Stimulated activated CD8-positive, alpha-beta memory T cell treated with anti-CD3 and anti-CD28 coated beads, Interleukin-12 subunit alpha, Interleukin-12 subunit beta, amount 100 ng/mL, for 24 hours (primary cell): Measurements from ENCODE around the gene FAM240A.
"Not testable (repeated sequence)": the region's sequence is repeated elsewhere in the genome, so short reads cannot be mapped to it uniquely, and the experiment has no call there.

Experiments
- DNase-seq: peaks from one replicate; pipeline ENCODE4 v3.0.0-alpha.2; 2020; ENCODE audit errors: extremely low read depth

FAM240A gene

DNA sequence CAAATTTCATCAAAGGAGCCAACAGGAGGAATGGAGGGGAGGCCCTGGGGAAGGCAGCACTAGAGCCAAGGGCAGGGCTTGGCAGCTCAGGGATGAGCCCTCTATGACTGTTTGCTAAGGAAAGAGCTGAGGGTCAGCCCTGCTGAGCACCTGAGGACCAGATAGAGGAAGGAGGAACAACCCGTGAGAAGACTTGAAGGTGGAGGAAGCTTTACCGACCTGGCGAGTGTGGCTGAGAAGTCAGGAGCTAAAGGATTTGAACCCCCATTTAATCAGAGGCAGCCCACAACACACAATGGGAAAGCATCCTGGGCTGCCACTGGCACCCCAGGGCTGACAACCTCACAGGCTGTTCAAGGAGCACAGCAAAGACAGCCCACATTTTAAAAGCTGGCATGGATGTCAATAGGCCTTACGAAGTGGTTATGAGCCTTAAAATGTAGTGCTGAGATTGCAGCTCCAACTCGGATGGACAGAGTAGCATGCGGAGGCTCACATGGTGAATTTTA lies 25.5 kb upstream of the FAM240A start:
- no peak for DNase-seq

DNA sequence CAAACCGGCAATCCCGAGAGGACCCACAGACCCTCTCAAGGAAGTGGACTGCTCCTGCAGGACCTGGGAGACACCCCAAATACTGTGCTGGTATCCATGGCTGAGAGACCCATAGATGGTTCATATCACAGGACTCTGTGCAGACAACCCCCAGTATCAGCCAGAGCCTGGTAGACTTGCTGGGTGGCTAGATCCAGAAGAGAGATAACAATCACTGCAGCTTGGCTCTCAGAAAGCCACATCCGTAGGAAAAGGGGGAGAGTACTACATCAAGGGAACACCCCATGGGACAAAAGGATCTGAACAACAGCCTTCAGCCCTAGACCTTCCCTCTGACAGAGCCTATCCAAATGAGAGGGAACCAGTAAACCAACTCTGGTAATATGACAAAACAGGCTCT lies 25.1 kb upstream of the FAM240A start:
- DNase-seq: not testable (repeated sequence)

DNA sequence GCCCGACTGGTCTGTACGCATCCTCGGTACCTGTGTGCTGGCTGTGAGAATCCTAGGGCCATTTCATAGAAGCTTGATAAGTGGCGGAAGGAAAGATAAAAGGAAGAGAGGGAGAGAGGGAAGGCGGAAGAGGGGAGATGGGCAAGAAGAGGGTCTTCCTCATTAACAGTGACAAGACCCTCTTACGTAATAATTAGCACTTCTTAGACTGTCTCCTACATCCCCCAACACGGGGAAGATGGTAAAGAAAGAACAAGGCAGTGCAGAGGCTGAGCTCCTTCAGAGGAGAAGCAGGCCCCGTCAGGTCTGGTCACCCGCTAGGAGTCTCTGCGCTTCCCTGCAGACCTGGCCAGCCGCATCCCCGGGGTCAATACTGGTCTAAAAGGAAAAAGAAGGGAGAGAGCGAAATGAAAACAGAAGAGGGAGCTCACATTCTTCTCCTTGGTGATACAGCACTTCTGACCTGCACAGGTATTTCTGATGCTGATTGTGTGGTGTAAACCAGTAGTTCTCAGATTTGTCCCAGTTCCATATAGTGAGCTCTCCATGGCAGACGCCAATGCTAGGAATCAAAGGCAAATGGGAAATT lies 19.0 kb upstream of the FAM240A start:
- no peak for DNase-seq

DNA sequence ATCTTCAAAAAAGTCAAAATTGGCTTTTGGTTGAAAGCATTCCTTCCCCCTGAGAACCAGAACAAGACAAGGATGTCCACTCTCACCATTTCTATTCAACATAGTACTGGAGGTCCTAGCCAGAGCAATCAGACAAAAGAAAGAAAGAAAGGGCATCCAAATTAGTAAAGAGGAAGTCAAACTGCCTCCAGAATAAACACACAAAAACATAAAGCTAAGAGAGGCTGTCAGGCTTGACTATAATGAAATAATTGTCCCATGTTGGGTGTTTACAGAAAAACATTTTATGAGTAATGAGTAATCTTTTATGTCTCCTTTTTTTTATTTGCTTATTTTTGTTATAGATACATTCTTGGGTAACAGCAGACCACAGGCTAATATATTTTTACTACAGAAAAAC lies 18.3 kb upstream of the FAM240A start:
- no peak for DNase-seq

DNA sequence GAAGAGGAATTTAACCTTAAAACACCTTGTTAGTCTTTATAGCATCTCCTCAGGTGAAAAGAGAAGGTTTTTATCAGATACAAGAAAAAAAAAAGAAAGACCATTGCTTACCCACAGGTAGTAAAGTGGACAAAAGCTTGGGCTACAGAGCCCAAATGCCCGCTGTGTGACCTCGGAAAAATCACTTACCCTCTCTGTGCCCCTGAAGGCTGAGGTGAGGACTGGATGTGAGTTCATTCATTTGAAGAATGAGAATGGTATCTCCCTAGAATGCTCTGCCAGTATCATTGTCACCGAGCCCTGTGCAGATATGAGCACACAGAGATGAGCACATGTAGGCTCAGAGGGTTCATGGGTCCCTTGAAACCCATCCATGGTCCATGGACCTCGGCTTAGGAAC lies 17.6 kb upstream of the FAM240A start:
- DNase-seq: no peak

DNA sequence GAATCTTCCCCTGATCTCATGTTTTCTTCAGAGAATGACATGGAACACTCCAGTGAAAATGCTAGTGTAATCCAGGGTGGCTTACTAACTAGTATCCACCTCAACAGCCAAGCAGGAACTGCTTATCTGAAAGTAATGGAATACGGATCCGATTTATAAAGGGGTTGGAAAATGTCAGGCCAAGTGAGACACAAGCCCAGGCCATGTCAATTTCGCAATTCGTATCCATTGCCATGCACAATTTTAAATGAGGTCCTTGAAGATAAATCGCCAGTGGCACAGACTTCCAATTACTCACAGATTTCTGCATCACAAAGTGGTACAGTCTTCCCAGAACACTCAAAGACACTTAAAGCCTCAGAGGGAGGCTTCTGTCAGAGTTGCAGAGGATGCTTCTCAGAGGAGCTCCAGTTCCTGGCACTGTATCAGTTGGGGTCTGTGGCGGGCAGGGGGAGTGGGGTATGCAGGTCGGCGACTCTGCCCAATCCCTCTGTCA lies 16.5 kb upstream of the FAM240A start:
- DNase-seq: no peak

DNA sequence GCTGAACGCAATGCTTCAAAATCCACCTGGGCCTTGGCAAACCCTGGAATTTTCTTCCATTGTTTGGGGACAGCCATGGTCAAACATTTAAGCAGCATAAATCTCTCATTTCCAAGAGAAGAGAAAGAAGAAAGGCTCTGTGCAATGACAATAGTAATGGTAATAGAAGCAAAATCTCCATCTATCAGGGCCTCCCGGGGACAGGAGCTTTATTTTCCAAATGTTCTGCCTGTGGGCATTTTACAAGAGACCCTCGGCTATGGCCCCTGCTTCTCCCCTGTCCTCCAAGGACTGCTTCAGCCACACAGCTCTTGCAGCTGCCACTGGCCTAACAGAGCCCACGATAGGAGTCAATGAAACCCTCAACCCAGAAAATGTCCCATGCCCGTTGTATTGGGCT lies 12.7 kb upstream of the FAM240A start:
- no peak for DNase-seq

DNA sequence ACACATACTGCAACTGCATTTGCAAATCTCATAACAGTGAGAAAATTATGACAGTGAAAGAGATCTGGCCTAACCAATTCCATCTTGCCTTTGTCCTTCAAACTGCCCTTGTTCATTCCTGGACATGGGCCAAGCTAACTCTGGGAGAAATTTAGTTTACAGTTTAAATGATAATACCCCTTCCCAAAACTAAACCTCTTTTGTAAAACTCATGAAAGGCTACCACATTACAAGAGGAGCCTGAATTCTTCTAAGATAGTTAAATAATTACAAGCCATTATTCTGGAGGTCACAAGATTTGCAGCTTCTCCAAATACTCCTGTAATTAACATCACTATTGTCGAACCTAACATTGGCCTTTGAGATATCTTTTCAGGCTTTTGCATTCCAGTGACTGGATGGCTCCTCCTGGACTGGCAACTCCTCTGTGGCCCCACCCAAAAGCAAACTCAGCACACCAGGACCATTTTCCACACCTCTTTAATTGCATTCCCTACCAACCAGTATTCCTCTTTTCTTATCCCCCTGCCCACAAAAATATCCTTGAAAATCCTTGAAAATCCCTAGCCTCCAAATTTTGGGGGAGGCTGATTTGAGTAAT lies 8.8 kb upstream of the FAM240A start:
- no peak for DNase-seq

DNA sequence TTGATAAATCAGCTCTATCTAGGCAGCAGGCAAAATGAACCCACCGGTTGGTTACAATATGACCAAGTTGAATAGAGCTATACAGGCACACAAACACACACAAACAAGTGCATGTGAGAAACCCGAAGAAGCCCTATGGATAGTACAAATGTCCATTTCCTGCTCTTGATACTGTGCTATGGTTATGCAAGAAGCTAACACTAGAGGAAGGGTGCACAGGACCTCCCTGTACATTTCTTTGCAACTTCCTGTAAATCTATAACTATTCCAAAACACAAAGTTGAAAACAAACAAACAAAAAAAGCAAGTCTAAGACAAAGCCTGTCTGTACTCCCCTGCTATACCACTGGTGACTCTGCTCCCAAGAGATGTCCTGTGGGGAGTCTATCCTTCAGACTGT lies 8.2 kb upstream of the FAM240A start:
- DNase-seq: no peak

DNA sequence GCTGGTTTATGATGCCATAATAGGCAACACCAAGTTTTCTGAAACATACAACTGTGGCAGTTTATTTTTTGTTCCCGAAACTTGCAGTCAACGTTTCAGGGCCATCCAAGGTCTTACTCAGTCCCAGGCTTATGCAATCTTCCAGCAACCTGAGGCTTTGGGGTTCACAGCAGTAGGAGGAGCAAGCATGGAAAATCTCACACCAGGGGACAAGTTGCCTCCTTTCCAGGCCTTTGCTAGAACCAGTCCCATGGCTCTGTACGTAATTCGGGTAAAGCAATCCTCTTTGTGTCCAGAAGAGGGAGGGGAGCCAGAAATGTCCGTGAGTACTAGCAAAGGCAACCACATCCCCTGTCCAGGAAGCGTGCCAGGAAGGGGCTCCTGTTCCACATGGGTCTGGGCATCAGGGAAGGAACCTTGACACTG lies 4.7 kb upstream of the FAM240A start:
- no peak for DNase-seq

DNA sequence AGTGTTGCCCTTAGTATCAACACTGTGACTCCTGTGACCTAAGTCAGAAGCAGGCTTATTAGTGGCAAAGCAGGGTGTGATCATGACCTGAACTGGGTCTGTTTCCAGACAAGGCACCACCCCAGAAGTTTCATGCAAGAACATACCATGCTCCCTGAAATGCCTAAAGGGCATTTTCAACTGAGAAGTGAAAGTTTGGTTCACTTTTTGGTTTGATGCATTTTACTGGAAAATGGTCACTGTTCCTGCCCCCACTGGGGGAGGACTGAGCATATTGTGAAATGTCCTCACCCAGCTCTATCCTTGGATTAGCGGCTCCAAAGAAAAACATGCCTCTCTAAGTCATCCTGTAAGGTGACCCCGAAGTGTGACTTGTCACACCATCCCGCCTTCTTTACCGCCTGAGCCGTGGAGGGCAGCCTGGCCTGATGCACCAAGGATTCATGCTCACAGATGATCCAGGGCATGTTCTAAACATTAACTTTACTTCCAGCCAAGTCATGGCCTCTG lies 3.1 kb upstream of the FAM240A start:
- no peak for DNase-seq

DNA sequence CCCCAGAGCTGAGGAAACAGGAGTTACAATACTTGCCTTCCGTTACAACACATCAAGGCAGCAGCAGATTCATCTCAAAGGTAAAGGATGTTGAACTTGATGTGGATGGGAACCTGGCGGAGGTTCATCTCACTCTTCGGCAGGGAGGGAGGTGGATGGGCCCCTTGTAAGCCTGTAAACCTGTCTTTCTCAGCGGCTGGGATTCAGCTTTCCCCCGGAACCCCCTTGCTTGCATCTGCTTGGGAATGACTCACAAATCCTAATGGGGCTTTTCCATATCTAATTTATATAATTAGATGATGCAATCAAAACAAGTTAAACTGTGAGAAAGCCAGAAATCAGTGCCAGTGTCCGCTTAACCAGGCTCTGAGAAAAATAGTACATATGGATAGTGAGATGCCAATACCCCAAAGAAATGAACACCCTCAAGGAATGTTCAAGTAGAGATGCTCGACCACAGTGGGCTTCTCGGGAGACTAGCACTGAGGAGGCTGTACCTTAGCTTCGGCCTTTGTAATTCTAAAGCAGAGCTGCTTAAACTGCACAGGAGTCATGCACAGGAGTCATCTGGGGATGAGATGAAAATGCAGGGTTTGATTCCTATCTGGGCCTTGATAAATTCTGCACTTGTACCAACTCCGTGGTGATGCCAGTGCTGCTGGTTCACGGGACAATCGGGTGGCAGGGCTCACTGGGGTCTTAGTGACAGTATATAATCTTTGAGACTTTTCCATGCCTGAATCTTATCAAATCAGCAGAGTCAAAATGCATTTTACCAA lies 2.2 kb upstream of the FAM240A start:
- DNase-seq: no peak

DNA sequence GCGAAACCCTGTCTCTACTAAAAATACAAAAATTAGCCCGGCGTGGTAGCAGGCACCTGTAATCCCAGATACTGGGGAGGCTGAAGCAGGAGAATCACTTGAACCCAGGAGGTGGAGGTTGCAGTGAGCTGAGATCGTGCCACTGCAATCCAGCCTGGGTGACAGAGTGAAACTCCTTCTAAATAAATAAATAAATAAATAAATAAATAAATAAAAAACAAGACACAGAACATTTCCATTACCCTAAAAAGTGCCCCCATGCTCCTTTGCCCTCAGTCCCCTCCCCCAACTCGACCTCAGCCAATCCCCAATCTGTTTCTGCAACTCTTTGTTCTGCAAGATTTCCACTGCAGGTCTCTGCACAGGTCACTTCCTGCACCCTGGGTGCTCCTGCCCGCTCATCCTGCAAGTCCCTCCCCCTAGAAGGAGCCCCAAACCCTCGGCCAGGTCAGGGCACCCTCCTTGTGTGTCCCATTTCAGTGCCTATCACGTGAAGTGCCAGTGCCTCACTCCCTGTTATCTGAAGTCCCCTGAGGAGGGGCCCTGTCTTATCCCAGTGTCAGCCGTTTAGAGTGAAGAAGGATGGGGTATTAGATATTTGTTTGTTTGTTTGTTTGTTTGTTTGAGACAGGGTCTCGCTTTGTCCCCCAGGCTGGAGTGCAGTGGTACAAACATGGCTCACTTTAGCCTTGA lies 1.1 kb downstream of the FAM240A start:
- DNase-seq: no peak

DNA sequence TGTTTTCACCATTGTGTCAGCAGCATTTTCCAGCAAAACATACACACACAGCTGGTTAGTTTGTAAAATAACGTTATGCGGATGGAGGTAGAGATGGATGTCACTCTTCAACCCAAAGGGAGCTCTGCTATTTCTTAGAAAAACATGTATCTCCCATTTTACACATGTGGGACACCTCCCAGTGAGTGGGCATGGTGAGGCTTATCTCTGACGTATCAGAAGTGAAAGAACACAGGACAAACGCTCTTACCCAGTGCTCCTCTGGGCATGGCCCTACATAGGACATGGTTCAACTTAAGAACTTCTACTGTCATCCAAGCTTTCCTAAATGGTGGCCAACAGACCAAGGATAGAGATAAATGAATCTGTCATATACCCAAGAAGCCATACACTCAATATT lies 2.1 kb downstream of the FAM240A start:
- no peak for DNase-seq

DNA sequence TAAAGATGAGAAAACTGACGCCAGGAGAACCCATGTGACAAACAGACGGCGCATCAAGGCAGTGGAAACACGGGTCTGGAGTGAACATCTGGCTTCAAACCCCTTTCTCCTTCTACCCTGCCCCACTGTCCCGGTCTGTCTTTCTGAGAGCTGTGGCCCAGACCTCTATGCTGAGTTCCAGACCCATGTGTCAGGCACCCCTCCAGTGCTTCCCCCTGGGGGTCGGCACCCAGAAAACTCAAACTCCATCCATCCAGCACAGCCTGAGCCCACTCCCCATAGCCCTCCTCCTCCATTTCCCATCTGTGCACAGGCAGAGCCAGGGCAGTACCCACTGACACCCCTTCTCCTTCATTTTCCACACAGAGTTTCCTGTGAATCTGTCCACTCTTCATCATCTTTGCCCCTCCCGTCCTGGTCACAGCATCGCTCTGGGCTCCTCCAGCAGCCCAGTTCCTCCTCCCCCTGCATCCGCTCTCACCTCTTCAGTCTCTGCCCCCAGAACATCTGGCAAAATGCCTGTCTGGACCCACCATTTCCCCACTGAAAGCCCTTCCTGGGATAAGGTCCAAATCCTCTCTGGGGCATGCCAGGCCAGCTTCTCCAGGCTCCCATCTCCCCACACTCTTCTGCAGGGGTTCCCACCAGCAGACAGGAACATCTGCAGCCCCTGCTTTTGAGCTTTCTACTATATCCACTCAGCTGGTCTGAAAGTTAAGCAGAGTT lies 2.9 kb downstream of the FAM240A start:
- no peak for DNase-seq

DNA sequence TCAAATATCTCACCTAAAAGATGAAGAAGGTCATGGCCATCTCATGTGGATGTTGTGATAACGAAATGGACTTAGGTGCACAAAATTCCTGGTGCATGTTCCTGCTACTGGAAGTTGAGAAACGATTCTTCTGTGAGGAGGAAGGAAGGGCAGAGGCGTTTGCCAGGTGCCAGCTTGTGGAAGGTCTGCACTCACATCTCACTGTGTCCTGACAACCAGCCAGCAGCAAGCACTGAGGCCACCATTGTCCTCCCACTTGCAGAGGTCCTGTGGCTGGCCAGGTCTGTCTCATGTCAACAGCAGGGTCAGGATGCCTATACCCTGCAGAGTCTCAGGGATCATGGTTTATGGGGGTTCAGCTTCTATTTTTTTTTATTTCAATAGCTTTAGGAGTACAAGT lies 3.7 kb downstream of the FAM240A start:
- no peak for DNase-seq

DNA sequence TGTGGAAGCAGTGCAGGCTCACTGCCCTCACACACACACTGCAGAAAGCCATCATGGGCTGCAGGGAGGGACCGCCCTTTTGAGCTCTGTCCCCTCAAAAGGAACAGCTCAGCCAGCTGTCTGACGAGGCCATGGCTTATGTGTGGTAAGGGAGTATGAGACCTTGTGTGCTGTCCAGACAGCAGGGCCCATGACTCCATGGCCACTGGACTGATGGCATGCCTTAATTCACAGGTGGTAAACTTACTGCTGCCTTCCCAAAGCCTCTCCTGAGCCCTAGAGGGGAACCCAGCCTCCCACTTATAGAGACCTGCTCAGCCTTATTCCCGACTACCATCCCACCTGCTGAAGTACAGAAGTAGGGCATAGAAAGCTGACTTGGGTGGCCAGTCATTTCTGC lies 5.6 kb downstream of the FAM240A start:
- no peak for DNase-seq

DNA sequence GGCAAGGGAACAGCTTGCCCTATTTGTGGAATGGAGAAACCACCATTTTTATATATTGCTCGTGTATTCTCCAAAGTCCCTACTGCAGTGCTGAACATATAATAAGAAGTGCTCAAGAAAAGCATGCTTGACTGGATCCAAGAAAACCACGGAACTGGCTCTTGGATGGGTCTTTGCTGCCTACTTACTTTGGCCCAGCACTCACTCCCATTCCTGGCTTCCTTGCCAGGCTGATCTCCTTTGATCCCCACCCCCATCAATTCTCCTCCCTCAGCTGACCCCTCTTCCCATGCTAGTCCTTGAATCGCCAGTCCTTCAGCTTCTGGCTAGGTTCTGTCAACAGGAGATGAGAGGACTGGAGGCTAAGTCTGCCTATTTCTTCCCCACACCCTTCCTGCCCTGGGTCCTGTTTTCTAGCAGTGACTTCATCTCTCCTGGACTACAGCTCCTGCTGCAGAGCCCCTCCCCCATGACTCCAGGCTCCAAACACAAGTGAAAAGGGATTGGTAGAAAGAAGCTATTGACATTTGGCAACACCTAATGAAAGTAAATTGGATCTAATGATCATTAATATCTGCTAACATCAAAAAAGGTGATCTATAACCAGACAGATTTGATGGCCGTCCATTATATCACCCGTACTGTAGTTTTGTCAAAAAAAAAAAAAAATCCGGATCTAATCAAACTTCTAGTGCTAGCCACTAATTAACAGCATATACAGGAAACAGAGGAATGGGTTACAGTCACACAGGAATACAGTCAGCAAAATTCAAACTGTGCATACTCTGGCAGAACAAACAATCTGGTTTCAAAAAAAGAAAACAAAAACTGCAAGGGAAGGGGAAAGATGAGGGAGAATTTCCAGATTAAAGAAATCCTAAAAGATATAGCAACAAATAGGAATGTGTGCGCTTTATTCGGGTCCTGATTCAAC lies 7.8 kb downstream of the FAM240A start:
- no peak for DNase-seq

DNA sequence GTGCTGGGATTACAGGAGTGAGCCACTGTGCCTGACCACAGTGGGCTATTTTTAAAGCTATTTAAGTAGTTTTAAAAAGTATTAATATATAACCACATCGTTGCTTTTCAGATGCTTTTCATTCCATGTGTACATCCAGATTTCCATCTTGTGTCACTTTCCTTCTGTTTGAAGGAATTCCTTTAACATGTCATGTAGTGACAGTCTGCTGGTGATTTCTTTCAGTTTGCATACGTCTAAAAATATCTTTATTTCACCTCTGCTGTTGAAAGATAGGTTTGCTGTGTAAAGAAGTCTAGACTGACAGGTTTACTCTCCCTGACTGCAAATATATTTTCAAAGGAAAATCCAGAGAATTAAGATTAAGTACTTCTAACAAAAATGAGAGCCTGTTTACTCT lies 12.2 kb downstream of the FAM240A start:
- DNase-seq: no peak

DNA sequence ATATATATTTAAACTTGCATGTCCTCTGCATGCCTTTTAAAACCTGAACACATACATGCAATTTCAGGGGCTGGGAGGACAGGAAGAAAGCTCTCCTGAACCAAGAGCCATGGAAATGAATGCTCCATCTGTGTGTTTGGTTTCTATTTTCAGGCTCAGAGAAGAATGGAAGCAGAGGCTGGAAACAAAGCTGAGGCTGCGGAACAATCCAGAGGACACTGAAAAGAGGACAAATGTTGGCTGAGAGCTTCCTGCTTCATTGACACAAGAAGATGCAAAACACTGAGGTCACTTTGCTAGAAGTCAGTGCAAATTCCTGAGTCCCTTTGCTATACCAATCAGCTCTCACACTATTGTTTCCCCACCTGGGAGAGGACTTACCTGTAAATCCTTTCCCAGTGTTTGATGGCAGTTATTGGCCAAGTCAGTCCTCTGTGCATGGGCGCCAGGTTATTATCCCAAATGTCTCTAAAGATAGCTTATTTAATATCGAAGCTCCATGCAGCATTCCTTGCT lies 12.7 kb downstream of the FAM240A start:
- no peak for DNase-seq
